A549 (cell line): ENCODE data around the gene USP32.

Source experiments
- BHLHE40 ChIP-seq: IDR thresholded peaks from 2 replicates; pipeline ENCODE4 v1.6.1; 2012; ENCODE audit warnings: low read depth, low read length, inconsistent platforms
- ESRRA ChIP-seq: fragments of 150-350 bp; IDR thresholded peaks from 2 replicates; pipeline ENCODE4 v1.6.1; 2014; ENCODE audit warnings: mild to moderate bottlenecking, low read length, borderline replicate concordance
- ZFP36 ChIP-seq: fragments of 450-650 bp; IDR thresholded peaks from 2 replicates; pipeline ENCODE4 v1.6.1; 2014; ENCODE audit warnings: borderline replicate concordance; ENCODE audit not compliant: partially characterized antibody
- TF ChIP-seq, protein P1 (sequence below): fragments of >200 bp; sonication (Bioruptor Twin); formaldehyde crosslinking; IDR thresholded peaks from 3 replicates; pipeline ENCODE4 v1.5.1; 2016
- TF ChIP-seq, protein P2 (sequence below): fragments of >200 bp; sonication (Bioruptor Twin); formaldehyde crosslinking; IDR thresholded peaks from 3 replicates; pipeline ENCODE4 v1.6.1; 2016

DNA sequence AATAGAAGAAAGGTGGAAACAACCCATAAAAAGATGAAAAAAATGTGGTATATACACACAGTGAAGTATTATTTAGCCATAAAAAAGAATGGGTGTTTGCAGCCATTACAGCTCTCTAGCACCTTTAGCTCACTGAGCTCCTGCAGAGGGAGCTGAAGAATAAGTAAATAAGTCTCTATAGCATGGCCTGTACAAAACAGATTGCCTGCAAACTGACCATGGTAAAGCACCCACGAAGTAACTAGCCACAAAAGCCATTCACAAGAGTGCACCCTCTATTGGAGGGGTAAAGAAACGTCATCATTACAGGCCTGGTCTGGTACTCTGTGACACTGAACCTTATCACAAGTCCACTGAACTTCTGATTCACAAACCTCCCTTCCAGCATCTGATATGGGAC is 76.3 kb downstream of the USP32 start:
- TF ChIP-seq BHLHE40 (no peak), ESRRA (no peak), ZFP36 (no peak)
- TF ChIP-seq, protein P1, sequence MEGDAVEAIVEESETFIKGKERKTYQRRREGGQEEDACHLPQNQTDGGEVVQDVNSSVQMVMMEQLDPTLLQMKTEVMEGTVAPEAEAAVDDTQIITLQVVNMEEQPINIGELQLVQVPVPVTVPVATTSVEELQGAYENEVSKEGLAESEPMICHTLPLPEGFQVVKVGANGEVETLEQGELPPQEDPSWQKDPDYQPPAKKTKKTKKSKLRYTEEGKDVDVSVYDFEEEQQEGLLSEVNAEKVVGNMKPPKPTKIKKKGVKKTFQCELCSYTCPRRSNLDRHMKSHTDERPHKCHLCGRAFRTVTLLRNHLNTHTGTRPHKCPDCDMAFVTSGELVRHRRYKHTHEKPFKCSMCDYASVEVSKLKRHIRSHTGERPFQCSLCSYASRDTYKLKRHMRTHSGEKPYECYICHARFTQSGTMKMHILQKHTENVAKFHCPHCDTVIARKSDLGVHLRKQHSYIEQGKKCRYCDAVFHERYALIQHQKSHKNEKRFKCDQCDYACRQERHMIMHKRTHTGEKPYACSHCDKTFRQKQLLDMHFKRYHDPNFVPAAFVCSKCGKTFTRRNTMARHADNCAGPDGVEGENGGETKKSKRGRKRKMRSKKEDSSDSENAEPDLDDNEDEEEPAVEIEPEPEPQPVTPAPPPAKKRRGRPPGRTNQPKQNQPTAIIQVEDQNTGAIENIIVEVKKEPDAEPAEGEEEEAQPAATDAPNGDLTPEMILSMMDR = peak; percentile 25; the same call in 1 of the 3 replicates
- TF ChIP-seq, protein P2, sequence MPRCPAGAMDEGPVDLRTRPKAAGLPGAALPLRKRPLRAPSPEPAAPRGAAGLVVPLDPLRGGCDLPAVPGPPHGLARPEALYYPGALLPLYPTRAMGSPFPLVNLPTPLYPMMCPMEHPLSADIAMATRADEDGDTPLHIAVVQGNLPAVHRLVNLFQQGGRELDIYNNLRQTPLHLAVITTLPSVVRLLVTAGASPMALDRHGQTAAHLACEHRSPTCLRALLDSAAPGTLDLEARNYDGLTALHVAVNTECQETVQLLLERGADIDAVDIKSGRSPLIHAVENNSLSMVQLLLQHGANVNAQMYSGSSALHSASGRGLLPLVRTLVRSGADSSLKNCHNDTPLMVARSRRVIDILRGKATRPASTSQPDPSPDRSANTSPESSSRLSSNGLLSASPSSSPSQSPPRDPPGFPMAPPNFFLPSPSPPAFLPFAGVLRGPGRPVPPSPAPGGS = no peak
